Inferior parietal cortex (tissue), 1 donor: Measurements from ENCODE around the gene NOTCH2.

ENCODE experiments used
- DNase-seq: peaks from one replicate; pipeline ENCODE4 v3.0.0-alpha.2; 2016; ENCODE audit errors: extremely low spot score

NOTCH2 gene

GRCh38 chr1:119906927-119907652 lies 162.4 kb downstream of the NOTCH2 start:
- no peak for DNase-seq

- DNase-seq: peak; percentile 7
Measured at GRCh38 chr1:119903443-119903835, 166.0 kb downstream of the NOTCH2 start.

- no peak for DNase-seq
Measured at GRCh38 chr1:119902775-119903442, 166.6 kb downstream of the NOTCH2 start.

GRCh38 chr1:119898981-119899720 lies 170.3 kb downstream of the NOTCH2 start:
- DNase-seq: no peak

- DNase-seq: no peak
Measured at GRCh38 chr1:119898530-119898929, 170.9 kb downstream of the NOTCH2 start.

- DNase-seq: no peak
Measured at GRCh38 chr1:119896303-119896702, 173.2 kb downstream of the NOTCH2 start, which contains the start of gene ADAM30. TSS of gene ADAM30 (minus strand) at chr1:119896515. CDS start at chr1:119896336, 179 bp downstream.

GRCh38 chr1:119895102-119895501 lies 174.4 kb downstream of the NOTCH2 start:
- DNase-seq: no peak

GRCh38 chr1:119893827-119894700 lies 175.4 kb downstream of the NOTCH2 start:
- DNase-seq: no peak

- DNase-seq: no peak
Measured at GRCh38 chr1:119893238-119893791, 176.1 kb downstream of the NOTCH2 start.

- DNase-seq: no peak
Measured at GRCh38 chr1:119891386-119891785, 178.1 kb downstream of the NOTCH2 start.

GRCh38 chr1:119888476-119888875 lies 181.0 kb downstream of the NOTCH2 start:
- DNase-seq: no peak

- no peak for DNase-seq
Measured at GRCh38 chr1:119887427-119887826, 182.0 kb downstream of the NOTCH2 start.

- DNase-seq: no peak
Measured at GRCh38 chr1:119885903-119886783, 183.3 kb downstream of the NOTCH2 start.

- no peak for DNase-seq
Measured at GRCh38 chr1:119884711-119885110, 184.8 kb downstream of the NOTCH2 start.

GRCh38 chr1:119883826-119884225 lies 185.6 kb downstream of the NOTCH2 start:
- DNase-seq: no peak

GRCh38 chr1:119882132-119883049 lies 187.1 kb downstream of the NOTCH2 start:
- DNase-seq: no peak

- no peak for DNase-seq
Measured at GRCh38 chr1:119879510-119880434, 189.7 kb downstream of the NOTCH2 start.

- DNase-seq: no peak
Measured at GRCh38 chr1:119878171-119878570, 191.3 kb downstream of the NOTCH2 start.
